Ishikawa (cell line): Measurements from ENCODE around the gene DNAJC11.

Source experiments
- CEBPB ChIP-seq: IDR thresholded peaks from 2 replicates; pipeline ENCODE4 v1.6.1; 2012
- EGR1 ChIP-seq: IDR thresholded peaks from 2 replicates; pipeline ENCODE4 v1.6.1; 2012
- EP300 ChIP-seq: IDR thresholded peaks from 2 replicates; pipeline ENCODE4 v1.6.1; 2012; ENCODE audit warnings: borderline replicate concordance
- FOXM1 ChIP-seq: IDR thresholded peaks from 2 replicates; pipeline ENCODE4 v1.6.1; 2012; ENCODE audit warnings: low read depth, borderline replicate concordance
- NFIC ChIP-seq: IDR thresholded peaks from 2 replicates; pipeline ENCODE4 v1.6.1; 2012
- TAF1 ChIP-seq: IDR thresholded peaks from 2 replicates; pipeline ENCODE4 v1.6.1; 2012; ENCODE audit warnings: low read depth, mild to moderate bottlenecking
- YY1 ChIP-seq: IDR thresholded peaks from 2 replicates; pipeline ENCODE4 v1.6.1; 2012; ENCODE audit warnings: low read depth
- ZBTB7A ChIP-seq: IDR thresholded peaks from 2 replicates; pipeline ENCODE4 v1.6.1; 2012; ENCODE audit warnings: low read depth
- TF ChIP-seq, protein P1 (sequence below): IDR thresholded peaks from 2 replicates; pipeline ENCODE4 v1.6.1; 2012

DNA sequence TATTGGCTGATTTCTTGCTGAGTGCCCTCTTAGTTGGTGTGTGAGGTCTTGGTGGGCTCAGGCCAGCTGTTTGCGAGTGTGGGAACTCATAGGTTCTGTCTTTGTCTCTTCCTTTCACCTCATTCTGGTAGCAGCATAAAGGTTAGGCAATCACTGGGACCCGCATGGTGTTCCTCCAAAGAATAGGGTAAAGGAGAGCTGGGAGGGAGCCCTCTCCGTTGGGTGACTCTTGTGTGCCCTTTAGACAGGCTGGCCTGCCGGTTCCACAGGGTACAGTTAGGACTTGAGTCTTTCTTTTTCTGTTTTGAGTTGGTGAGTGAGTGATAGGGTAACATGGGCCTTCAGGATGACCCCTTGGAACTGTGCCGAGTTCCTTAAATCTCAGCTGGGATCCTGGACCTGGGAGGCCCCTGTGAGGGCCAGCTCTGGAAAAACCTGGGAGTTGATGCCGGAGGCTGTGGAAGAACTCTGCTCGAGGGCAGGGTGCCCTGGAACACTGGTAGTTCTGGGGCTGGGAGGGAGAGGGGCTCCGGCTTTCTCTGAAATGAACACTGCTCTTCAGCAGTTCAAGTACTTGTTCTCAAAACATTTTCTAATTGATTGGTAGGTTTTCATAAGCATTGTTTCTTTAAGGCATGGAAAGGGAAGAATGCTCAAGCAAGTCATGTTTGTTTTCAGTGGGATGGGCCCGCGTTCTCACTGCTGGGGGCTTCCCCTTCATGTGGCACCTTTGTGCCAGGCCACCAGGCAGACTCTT lies 79.0 kb downstream of the DNAJC11 start:
- TF ChIP-seq YY1: no peak
- no peak for TF ChIP-seq TAF1
- TF ChIP-seq FOXM1: no peak
- TF ChIP-seq EP300: no peak
- TF ChIP-seq CEBPB: no peak
- TF ChIP-seq, protein P1, sequence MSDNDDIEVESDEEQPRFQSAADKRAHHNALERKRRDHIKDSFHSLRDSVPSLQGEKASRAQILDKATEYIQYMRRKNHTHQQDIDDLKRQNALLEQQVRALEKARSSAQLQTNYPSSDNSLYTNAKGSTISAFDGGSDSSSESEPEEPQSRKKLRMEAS: no peak
- TF ChIP-seq EGR1: no peak
- no peak for TF ChIP-seq NFIC
- no peak for TF ChIP-seq ZBTB7A
